ENCODE measurements around the gene FCGBP.

GRCh38 chr19:39983695-39984300 lies 49.4 kb upstream of the FCGBP start:
- no peak for TF ChIP-seq CTCF (IDR thresholded peaks at IDR 0.05)
- no peak for TF ChIP-seq POLR2A (IDR thresholded peaks at IDR 0.05)

Data from heart left ventricle (tissue), 13 donors.